Left lobe of liver (tissue), 2 donors: Measurements from ENCODE around the gene ABHD16A. TPM values are rescaled to one million over a fixed set of nuclear protein-coding genes. Genes with fewer than 3 reads are reported as not detected.

Source experiments
- ATAC-seq: fragments of 200-7000 bp; cut with Tn5 transposase; one replicate; pipeline ENCODE4 v1.9.1; 2020; ENCODE audit warnings: mild to moderate bottlenecking, moderate library complexity
- DNase-seq: peaks from one replicate; pipeline ENCODE4 v3.0.0-alpha.2; 2020; ENCODE audit warnings: low spot score
- total RNA-seq: library from RNA; stranded (reverse); gene quantifications from one replicate; pipeline ENCODE4 v1.2.1, GENCODE V29; 2021
- donor health status: DM: no; HTN: no; CAD: no; lungs with moderate emphysema.
- donor health status: DM: no; HTN: yes; CAD: no.

Gene ABHD16A
- total RNA-seq, 1 donor from 2014 or later = 35.1 TPM

- no peak for ATAC-seq
- DNase-seq = no peak
These were observed 12.7 kb downstream of the ABHD16A start for GRCh38 chr6:31690231-31691077.

- peak; percentile 20 for ATAC-seq
- DNase-seq = no peak
These were observed 13.6 kb downstream of the ABHD16A start for GRCh38 chr6:31689249-31690110.

GRCh38 chr6:31687860-31688693 lies 15.0 kb downstream of the ABHD16A start:
- DNase-seq (no peak), ATAC-seq (no peak)

GRCh38 chr6:31687321-31687720 lies 15.8 kb downstream of the ABHD16A start:
- ATAC-seq (no peak), DNase-seq (no peak)

GRCh38 chr6:31686483-31686882 lies 16.6 kb downstream of the ABHD16A start:
- ATAC-seq (no peak), DNase-seq (no peak)

GRCh38 chr6:31683591-31683990 lies 19.5 kb downstream of the ABHD16A start:
- no peak for DNase-seq
- no peak for ATAC-seq

- peak; percentile 55 for ATAC-seq
- no peak for DNase-seq
These were observed 21.9 kb downstream of the ABHD16A start for GRCh38 chr6:31681135-31681671.

- DNase-seq (peak; percentile 80), ATAC-seq (peak; percentile 87)
These were observed 22.6 kb downstream of the ABHD16A start, which contains the start of gene LY6G5C for GRCh38 chr6:31680226-31681134. Gene LY6G5C, minus strand, starts transcription at chr6:31681067. Its CDS starts 694 bp downstream, at chr6:31680373.

- ATAC-seq (no peak), DNase-seq (no peak)
These were observed 25.2 kb downstream of the ABHD16A start for GRCh38 chr6:31677955-31678354.

- DNase-seq (no peak), ATAC-seq (no peak)
These were observed 26.2 kb downstream of the ABHD16A start for GRCh38 chr6:31676904-31677303.

- DNase-seq (no peak), ATAC-seq (no peak)
These were observed 26.7 kb downstream of the ABHD16A start for GRCh38 chr6:31676322-31676903.

- DNase-seq (no peak), ATAC-seq (no peak)
These were observed 33.4 kb downstream of the ABHD16A start, which contains the start of gene LY6G5B for GRCh38 chr6:31669676-31670075. Gene LY6G5B, plus strand, starts transcription at chr6:31669976. Its CDS starts 975 bp downstream, at chr6:31670951.

GRCh38 chr6:31666337-31666965 lies 36.7 kb downstream of the ABHD16A start:
- DNase-seq (no peak), ATAC-seq (no peak)

GRCh38 chr6:31665501-31666336 lies 37.4 kb downstream of the ABHD16A start, which contains the start of gene CSNK2B:
Gene CSNK2B, plus strand, starts transcription at chr6:31666080. Its CDS starts 752 bp downstream, at chr6:31666832.
- ATAC-seq (peak; percentile 90), DNase-seq (peak; percentile 98)

GRCh38 chr6:31664790-31665500 lies 38.2 kb downstream of the ABHD16A start, which contains the start of gene GPANK1:
Gene GPANK1, minus strand, starts transcription at chr6:31664997. Its CDS starts 519 bp downstream, at chr6:31664478.
- ATAC-seq = peak; percentile 67
- DNase-seq = peak; percentile 93

GRCh38 chr6:31663961-31664789 lies 38.9 kb downstream of the ABHD16A start:
- DNase-seq (no peak), ATAC-seq (no peak)
